ENCODE results near the gene ACSL5.

- TF ChIP-seq, protein P1, sequence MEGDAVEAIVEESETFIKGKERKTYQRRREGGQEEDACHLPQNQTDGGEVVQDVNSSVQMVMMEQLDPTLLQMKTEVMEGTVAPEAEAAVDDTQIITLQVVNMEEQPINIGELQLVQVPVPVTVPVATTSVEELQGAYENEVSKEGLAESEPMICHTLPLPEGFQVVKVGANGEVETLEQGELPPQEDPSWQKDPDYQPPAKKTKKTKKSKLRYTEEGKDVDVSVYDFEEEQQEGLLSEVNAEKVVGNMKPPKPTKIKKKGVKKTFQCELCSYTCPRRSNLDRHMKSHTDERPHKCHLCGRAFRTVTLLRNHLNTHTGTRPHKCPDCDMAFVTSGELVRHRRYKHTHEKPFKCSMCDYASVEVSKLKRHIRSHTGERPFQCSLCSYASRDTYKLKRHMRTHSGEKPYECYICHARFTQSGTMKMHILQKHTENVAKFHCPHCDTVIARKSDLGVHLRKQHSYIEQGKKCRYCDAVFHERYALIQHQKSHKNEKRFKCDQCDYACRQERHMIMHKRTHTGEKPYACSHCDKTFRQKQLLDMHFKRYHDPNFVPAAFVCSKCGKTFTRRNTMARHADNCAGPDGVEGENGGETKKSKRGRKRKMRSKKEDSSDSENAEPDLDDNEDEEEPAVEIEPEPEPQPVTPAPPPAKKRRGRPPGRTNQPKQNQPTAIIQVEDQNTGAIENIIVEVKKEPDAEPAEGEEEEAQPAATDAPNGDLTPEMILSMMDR (IDR thresholded peaks at IDR 0.05; ENCODE audit: low read depth, low read length, missing input control): no peak
- no peak for TF ChIP-seq JUND (IDR thresholded peaks at IDR 0.05)
- TF ChIP-seq RXRA (IDR thresholded peaks at IDR 0.05): no peak
- TF ChIP-seq, protein P2, sequence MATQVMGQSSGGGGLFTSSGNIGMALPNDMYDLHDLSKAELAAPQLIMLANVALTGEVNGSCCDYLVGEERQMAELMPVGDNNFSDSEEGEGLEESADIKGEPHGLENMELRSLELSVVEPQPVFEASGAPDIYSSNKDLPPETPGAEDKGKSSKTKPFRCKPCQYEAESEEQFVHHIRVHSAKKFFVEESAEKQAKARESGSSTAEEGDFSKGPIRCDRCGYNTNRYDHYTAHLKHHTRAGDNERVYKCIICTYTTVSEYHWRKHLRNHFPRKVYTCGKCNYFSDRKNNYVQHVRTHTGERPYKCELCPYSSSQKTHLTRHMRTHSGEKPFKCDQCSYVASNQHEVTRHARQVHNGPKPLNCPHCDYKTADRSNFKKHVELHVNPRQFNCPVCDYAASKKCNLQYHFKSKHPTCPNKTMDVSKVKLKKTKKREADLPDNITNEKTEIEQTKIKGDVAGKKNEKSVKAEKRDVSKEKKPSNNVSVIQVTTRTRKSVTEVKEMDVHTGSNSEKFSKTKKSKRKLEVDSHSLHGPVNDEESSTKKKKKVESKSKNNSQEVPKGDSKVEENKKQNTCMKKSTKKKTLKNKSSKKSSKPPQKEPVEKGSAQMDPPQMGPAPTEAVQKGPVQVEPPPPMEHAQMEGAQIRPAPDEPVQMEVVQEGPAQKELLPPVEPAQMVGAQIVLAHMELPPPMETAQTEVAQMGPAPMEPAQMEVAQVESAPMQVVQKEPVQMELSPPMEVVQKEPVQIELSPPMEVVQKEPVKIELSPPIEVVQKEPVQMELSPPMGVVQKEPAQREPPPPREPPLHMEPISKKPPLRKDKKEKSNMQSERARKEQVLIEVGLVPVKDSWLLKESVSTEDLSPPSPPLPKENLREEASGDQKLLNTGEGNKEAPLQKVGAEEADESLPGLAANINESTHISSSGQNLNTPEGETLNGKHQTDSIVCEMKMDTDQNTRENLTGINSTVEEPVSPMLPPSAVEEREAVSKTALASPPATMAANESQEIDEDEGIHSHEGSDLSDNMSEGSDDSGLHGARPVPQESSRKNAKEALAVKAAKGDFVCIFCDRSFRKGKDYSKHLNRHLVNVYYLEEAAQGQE (IDR thresholded peaks at IDR 0.05): no peak
Observed at GRCh38 chr10:112466802-112467201, 92.9 kb downstream of the ACSL5 start.

Measured in liver (tissue), 3 donors.